HepG2 (cell line): ENCODE data around the gene CKB. TPM values are rescaled to one million over a fixed set of nuclear protein-coding genes. Genes with fewer than 3 reads are reported as not detected.

Experiments
- BRD4 ChIP-seq: sonication (generic); formaldehyde crosslinking; IDR thresholded peaks from 2 replicates; pipeline ENCODE4 v1.4.0; 2020; ENCODE audit warnings: missing genetic modification reagents
- CEBPG ChIP-seq: IDR thresholded peaks from 2 replicates; pipeline ENCODE4 v1.6.1; 2016
- HNF1A ChIP-seq, 2 experiments: sonication (generic) in 1 of 2; formaldehyde crosslinking in 1 of 2; IDR thresholded peaks; 2 replicates each; pipeline versions ENCODE4 v1.4.0 to v1.6.1; 2016 to 2020; ENCODE audit warnings: borderline replicate concordance in 1 of 2, low read depth in 1 of 2, mild to moderate bottlenecking in 1 of 2, missing genetic modification reagents in 1 of 2
- HOXA3 ChIP-seq: sonication (generic); formaldehyde crosslinking; IDR thresholded peaks from 2 replicates; pipeline ENCODE4 v1.5.0; 2020; ENCODE audit warnings: missing genetic modification reagents
- HOXA5 ChIP-seq: sonication (generic); formaldehyde crosslinking; IDR thresholded peaks from 2 replicates; pipeline ENCODE4 v1.4.0; 2020; ENCODE audit warnings: missing genetic modification reagents
- KLF12 ChIP-seq: sonication (generic); formaldehyde crosslinking; IDR thresholded peaks from 2 replicates; pipeline ENCODE4 v1.4.0; 2020; ENCODE audit warnings: missing genetic modification reagents, borderline replicate concordance
- MIER2 ChIP-seq: IDR thresholded peaks from 2 replicates; pipeline ENCODE4 v1.6.1; 2016; ENCODE audit warnings: missing biosample characterization, missing genetic modification reagents
- MXI1 ChIP-seq: IDR thresholded peaks from 3 replicates; pipeline ENCODE4 v1.6.1; 2012; ENCODE audit warnings: low read depth, low read length, inconsistent platforms, borderline replicate concordance
- POLR2AphosphoS5 ChIP-seq: IDR thresholded peaks from 2 replicates; pipeline ENCODE4 v1.6.1; 2012; ENCODE audit warnings: low read depth, low read length
- SOX5 ChIP-seq: IDR thresholded peaks from 2 replicates; pipeline ENCODE4 v1.6.1; 2016; ENCODE audit warnings: borderline replicate concordance
- ZBTB39 ChIP-seq: sonication (generic); formaldehyde crosslinking; IDR thresholded peaks from 2 replicates; pipeline ENCODE4 v1.5.0; 2020; ENCODE audit warnings: missing genetic modification reagents
- ZNF503 ChIP-seq: sonication (generic); formaldehyde crosslinking; IDR thresholded peaks from 2 replicates; pipeline ENCODE4 v1.4.0; 2020; ENCODE audit warnings: missing genetic modification reagents
- ZNF766 ChIP-seq: sonication (generic); formaldehyde crosslinking; IDR thresholded peaks from 2 replicates; pipeline ENCODE4 v1.5.0; 2020; ENCODE audit warnings: missing genetic modification reagents, borderline replicate concordance
- ZSCAN21 ChIP-seq: sonication (generic); formaldehyde crosslinking; IDR thresholded peaks from 2 replicates; pipeline ENCODE4 v1.8.0; 2022; ENCODE audit warnings: mild to moderate bottlenecking, missing genetic modification reagents, moderate library complexity, borderline replicate concordance
- polyA plus RNA-seq, 8 experiments: library from polyadenylated mRNA; depleted of rRNA in 3 of 8; stranded (reverse) in 7 of 8; unstranded in 1 of 8; fragments of >200 nt; fragmentation: Illumina TruSeq in 4 of 8; extraction: Trizol in 4 of 8; gene quantifications; 2 replicates each; pipeline versions ENCODE4 v1.2.1 to v1.2.3, GENCODE V29; 2011 to 2016; ENCODE audit warnings: low read depth in 4 of 8, missing spikeins in 1 of 8, mixed read lengths in 1 of 8; ENCODE audit not compliant: insufficient read depth in 1 of 8
- total RNA-seq, 5 experiments: library from RNA; depleted of rRNA; stranded (reverse); fragments of >200 nt; fragmentation: Illumina TruSeq; extraction: Trizol; gene quantifications; 2 replicates each; pipeline ENCODE4 v1.2.3, GENCODE V29; 2016; ENCODE audit warnings: low read depth in 1 of 5
- TF ChIP-seq, protein P1 (sequence below): sonication (generic); formaldehyde crosslinking; IDR thresholded peaks from 2 replicates; pipeline ENCODE4 v1.4.0; 2020; ENCODE audit warnings: low read depth, mild to moderate bottlenecking, missing genetic modification reagents
- TF ChIP-seq, protein P2 (sequence below): IDR thresholded peaks from 2 replicates; pipeline ENCODE4 v1.6.1; 2012; ENCODE audit warnings: inconsistent platforms

The CKB gene
- total and polyA plus RNA-seq, 2 of the 13 experiments (the other 11 are each of a cell fraction or from before 2014, with no cell fraction given): 82.3 to 217 TPM

DNA sequence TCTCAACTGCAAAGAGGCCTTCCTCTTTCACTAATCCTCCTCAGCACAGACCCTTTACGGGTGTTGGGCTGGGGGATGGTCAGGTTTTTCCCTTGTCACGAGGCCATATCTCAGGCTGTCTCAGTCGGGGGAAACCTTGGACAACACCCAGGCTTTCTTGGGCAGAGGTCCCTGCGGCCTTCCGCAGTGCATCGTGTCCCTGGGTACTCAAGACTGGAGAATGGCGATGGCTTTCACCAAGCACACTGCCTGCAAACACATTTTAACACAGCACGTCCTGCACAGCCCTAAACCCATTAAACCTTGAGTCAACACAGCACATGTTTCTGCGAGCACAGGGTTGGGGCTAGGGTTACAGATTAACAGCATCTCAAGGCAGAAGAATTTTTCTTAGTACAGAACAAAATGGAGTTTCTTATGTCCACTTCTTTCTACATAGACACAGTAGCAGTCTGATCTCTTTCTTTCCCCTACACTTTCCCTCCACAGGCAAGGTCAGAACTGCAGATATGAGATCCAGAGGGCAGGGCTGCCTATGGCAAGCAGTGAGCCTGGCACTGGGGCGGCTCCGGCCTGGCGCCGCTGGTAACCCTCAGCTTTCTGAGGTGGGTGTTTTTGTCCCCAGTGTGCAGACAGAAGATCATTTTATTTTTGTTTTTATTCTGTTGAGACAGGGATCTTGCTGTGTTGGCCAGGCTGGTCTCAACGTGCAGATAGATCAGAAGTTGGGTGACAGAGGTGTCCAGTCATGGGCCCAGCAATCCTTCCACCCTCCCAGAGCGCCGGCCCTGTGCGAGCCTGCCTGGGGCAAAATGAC is 3.0 kb upstream of the CKB start (continued):
- TF ChIP-seq, protein P1, sequence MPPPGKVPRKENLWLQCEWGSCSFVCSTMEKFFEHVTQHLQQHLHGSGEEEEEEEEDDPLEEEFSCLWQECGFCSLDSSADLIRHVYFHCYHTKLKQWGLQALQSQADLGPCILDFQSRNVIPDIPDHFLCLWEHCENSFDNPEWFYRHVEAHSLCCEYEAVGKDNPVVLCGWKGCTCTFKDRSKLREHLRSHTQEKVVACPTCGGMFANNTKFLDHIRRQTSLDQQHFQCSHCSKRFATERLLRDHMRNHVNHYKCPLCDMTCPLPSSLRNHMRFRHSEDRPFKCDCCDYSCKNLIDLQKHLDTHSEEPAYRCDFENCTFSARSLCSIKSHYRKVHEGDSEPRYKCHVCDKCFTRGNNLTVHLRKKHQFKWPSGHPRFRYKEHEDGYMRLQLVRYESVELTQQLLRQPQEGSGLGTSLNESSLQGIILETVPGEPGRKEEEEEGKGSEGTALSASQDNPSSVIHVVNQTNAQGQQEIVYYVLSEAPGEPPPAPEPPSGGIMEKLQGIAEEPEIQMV (CRISPR knock-in tag): 0 out of 2 replicates have a peak, but pooled peaks have one; percentile 27
- TF ChIP-seq MIER2: 0 out of 2 replicates have a peak, but pooled peaks have one; percentile 32
- peak; percentile 18; the same call in 1 of the 2 replicates for TF ChIP-seq SOX5 (CRISPR knock-in tag)
- peak; percentile 49; the same call in 1 of the 2 replicates for TF ChIP-seq ZBTB39 (CRISPR knock-in tag)
- peak; percentile 68 for TF ChIP-seq POLR2AphosphoS5
- TF ChIP-seq CEBPG (CRISPR knock-in tag): 0 out of 2 replicates have a peak, but pooled peaks have one; percentile 20
- peak; percentile 74; the same call in 1 of the 2 replicates for TF ChIP-seq ZNF766
- peak; percentile 91 for TF ChIP-seq BRD4 (CRISPR knock-in tag)
- TF ChIP-seq HNF1A (IDR thresholded peaks at IDR 0.05; ENCODE audit: low read depth): peak; percentile 78
- TF ChIP-seq HNF1A (CRISPR knock-in tag; IDR thresholded peaks at IDR 0.05; ENCODE audit: borderline replicate concordance): peak; percentile 74; the same call in 1 of the 2 replicates
- 0 out of 2 replicates have a peak, but pooled peaks have one; percentile 22 for TF ChIP-seq ZNF503
- TF ChIP-seq, protein P2, sequence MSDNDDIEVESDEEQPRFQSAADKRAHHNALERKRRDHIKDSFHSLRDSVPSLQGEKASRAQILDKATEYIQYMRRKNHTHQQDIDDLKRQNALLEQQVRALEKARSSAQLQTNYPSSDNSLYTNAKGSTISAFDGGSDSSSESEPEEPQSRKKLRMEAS: peak; percentile 75
- peak; percentile 62; the same call in 1 of the 2 replicates for TF ChIP-seq ZSCAN21 (CRISPR knock-in tag)
- 0 out of 2 replicates have a peak, but pooled peaks have one; percentile 37 for TF ChIP-seq HOXA5
- peak; percentile 28; the same call in 1 of the 3 replicates for TF ChIP-seq MXI1
- peak; percentile 70; the same call in 1 of the 2 replicates for TF ChIP-seq HOXA3 (CRISPR knock-in tag)
- TF ChIP-seq KLF12 (CRISPR knock-in tag): peak; percentile 50; the same call in 1 of the 2 replicates
